ENCODE results near the gene HIGD1A.

HIGD1A gene

GRCh38 chr3:42755681-42756578 is 48.4 kb downstream of the HIGD1A start:
- peak; percentile 56 for TF ChIP-seq CTCF (IDR thresholded peaks at IDR 0.05; ENCODE audit: borderline replicate concordance, insufficient read depth, low read depth, low read length)
- H3K4me3 ChIP-seq (ENCODE audit: low read depth, low read length), result no peak overlapping the region

- H3K4me3 ChIP-seq (ENCODE audit: low read depth, low read length), result no peak overlapping the region
- no peak for TF ChIP-seq CTCF (IDR thresholded peaks at IDR 0.05; ENCODE audit: borderline replicate concordance, insufficient read depth, low read depth, low read length)
Observed at GRCh38 chr3:42753757-42754156, 50.5 kb downstream of the HIGD1A start.

GRCh38 chr3:42752961-42753360 is 51.3 kb downstream of the HIGD1A start:
- no peak overlapping the region for H3K4me3 ChIP-seq (ENCODE audit: low read depth, low read length)
- no peak for TF ChIP-seq CTCF (IDR thresholded peaks at IDR 0.05; ENCODE audit: borderline replicate concordance, insufficient read depth, low read depth, low read length)

- no peak for TF ChIP-seq CTCF (IDR thresholded peaks at IDR 0.05; ENCODE audit: borderline replicate concordance, insufficient read depth, low read depth, low read length)
- no peak overlapping the region for H3K4me3 ChIP-seq (ENCODE audit: low read depth, low read length)
Observed at GRCh38 chr3:42752441-42752840, 51.8 kb downstream of the HIGD1A start.

- no peak overlapping the region for H3K4me3 ChIP-seq (ENCODE audit: low read depth, low read length)
- TF ChIP-seq CTCF (IDR thresholded peaks at IDR 0.05; ENCODE audit: borderline replicate concordance, insufficient read depth, low read depth, low read length), result no peak
Observed at GRCh38 chr3:42751609-42752008, 52.7 kb downstream of the HIGD1A start.

GRCh38 chr3:42750834-42751233 is 53.5 kb downstream of the HIGD1A start:
- no peak overlapping the region for H3K4me3 ChIP-seq (ENCODE audit: low read depth, low read length)
- TF ChIP-seq CTCF (IDR thresholded peaks at IDR 0.05; ENCODE audit: borderline replicate concordance, insufficient read depth, low read depth, low read length), result no peak

- peak; percentile 46 for TF ChIP-seq CTCF (IDR thresholded peaks at IDR 0.05; ENCODE audit: borderline replicate concordance, insufficient read depth, low read depth, low read length)
- H3K4me3 ChIP-seq (ENCODE audit: low read depth, low read length), result no peak overlapping the region
Observed at GRCh38 chr3:42749753-42750231, 54.5 kb downstream of the HIGD1A start.
